Endothelial cell of hepatic sinusoid (primary cell): Measurements from ENCODE around the gene CXCL5.

ENCODE experiments used
- in situ Hi-C: cut with HindIII; loops from 2 replicates; pipeline ENCODE4 v1.10.0; 2017; ENCODE audit warnings: low sequenced_read_pairs

The CXCL5 gene

GRCh38 chr4:73998040-73999011 lies at the start of gene CXCL5:
CXCL5 (minus strand) TSS chr4:73998677; CDS start chr4:73998581, 96 bp downstream.
- in situ Hi-C loops: no loop called here

- in situ Hi-C loops: no loop called here
Measured at GRCh38 chr4:74047152-74047551, 48.7 kb upstream of the CXCL5 start.

GRCh38 chr4:74045772-74046171 lies 47.3 kb upstream of the CXCL5 start:
- in situ Hi-C loops: no loop called here

- in situ Hi-C loops: no loop called here
Measured at GRCh38 chr4:74045247-74045646, 46.8 kb upstream of the CXCL5 start.

- in situ Hi-C loops: no loop called here
Measured at GRCh38 chr4:74044677-74045076, 46.2 kb upstream of the CXCL5 start.

GRCh38 chr4:74042681-74043080 lies 44.2 kb upstream of the CXCL5 start:
- in situ Hi-C loops: no loop called here

- in situ Hi-C loops: no loop called here
Measured at GRCh38 chr4:74041418-74041817, 42.9 kb upstream of the CXCL5 start.

GRCh38 chr4:74039315-74039763 lies 40.9 kb upstream of the CXCL5 start:
- in situ Hi-C loops: loop anchor here (5.0 kb wide), 2 partner anchors 48 to 93 kb away; no protein-coding TSS in a partner anchor

GRCh38 chr4:74038425-74039314 lies 40.2 kb upstream of the CXCL5 start, which contains the start of gene CXCL3:
CXCL3 (minus strand) TSS chr4:74038689; CDS start chr4:74038611, 78 bp downstream.
- in situ Hi-C loops: loop anchor here (5.0 kb wide), 2 partner anchors 49 to 94 kb away; no protein-coding TSS in a partner anchor

- in situ Hi-C loops: loop anchor here (5.0 kb wide), 2 partner anchors 49 to 94 kb away; no protein-coding TSS in a partner anchor
Measured at GRCh38 chr4:74038086-74038424, 39.6 kb upstream of the CXCL5 start.

GRCh38 chr4:74037076-74037955 lies 38.8 kb upstream of the CXCL5 start:
- in situ Hi-C loops: loop anchor here (5.0 kb wide), 2 partner anchors 50 to 95 kb away; no protein-coding TSS in a partner anchor

GRCh38 chr4:74033739-74034138 lies 35.3 kb upstream of the CXCL5 start:
- in situ Hi-C loops: no loop called here

GRCh38 chr4:74032064-74032463 lies 33.6 kb upstream of the CXCL5 start:
- in situ Hi-C loops: no loop called here

- in situ Hi-C loops: no loop called here
Measured at GRCh38 chr4:74031576-74031975, 33.1 kb upstream of the CXCL5 start.

- in situ Hi-C loops: no loop called here
Measured at GRCh38 chr4:74030285-74030684, 31.8 kb upstream of the CXCL5 start.

- in situ Hi-C loops: no loop called here
Measured at GRCh38 chr4:74028504-74028903, 30.0 kb upstream of the CXCL5 start.

- in situ Hi-C loops: no loop called here
Measured at GRCh38 chr4:74023709-74024108, 25.2 kb upstream of the CXCL5 start.

- in situ Hi-C loops: no loop called here
Measured at GRCh38 chr4:74021601-74022000, 23.1 kb upstream of the CXCL5 start.

GRCh38 chr4:74018771-74019170 lies 20.3 kb upstream of the CXCL5 start:
- in situ Hi-C loops: no loop called here

GRCh38 chr4:74018116-74018515 lies 19.6 kb upstream of the CXCL5 start:
- in situ Hi-C loops: no loop called here
